ENCODE measurements around the gene IER5L. TPM values are rescaled to one million over a fixed set of nuclear protein-coding genes. Genes with fewer than 3 reads are reported as not detected.

The IER5L gene
- total RNA-seq (ENCODE audit: unreplicated experiment) = 36.0 TPM
- long read RNA-seq, partial matches to known transcripts = 0 of 3 reads
- long read RNA-seq, other reads (novel, unspliced or antisense) = 0 of 3 reads

- Mint-ChIP-seq H3K36me3 (ENCODE audit: unreplicated experiment) (no peaks in the 10 kb centered on the region), H3K27ac (ENCODE audit: unreplicated experiment) (peak within 1 kb of the TSS; percentile 97), H3K9me3 (ENCODE audit: unreplicated experiment) (peaks cover 16% of the 10 kb centered on the region), H3K4me1 (ENCODE audit: low read depth, unreplicated experiment) (peaks cover 10% of the 10 kb centered on the region), H3K27me3 (ENCODE audit: unreplicated experiment) (peaks cover 20% of the 10 kb centered on the region), H3K4me3 (ENCODE audit: unreplicated experiment) (peak within 1 kb of the TSS; percentile 93)
- no peak for TF ChIP-seq CTCF (IDR thresholded peaks at IDR 0.05; ENCODE audit: partially characterized antibody, unreplicated experiment)
- DNase-seq = peak; percentile 94
Measured at GRCh38 chr9:129177791-129178567, at the start of gene IER5L. IER5L (minus strand) TSS chr9:129178261; CDS start chr9:129178052, 209 bp downstream.

DNA sequence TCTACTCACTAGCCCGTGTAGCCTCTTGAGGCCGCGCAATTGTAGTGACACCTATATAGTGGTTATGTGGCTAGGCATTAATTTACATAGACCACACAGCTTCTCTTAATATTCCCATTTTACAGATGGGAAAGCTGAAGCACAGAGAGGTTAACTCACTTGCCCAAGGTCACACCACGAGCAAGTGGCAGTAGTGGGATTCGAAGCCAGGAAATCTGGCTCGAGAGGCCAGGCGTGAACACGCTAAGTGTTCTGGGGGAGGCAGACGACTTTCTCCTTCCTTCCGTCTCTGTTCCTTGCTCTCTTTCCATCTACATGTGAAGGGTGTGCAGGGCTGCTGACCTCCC is 49.8 kb upstream of the IER5L start:
- DNase-seq = no peak
- no peak for TF ChIP-seq CTCF (IDR thresholded peaks at IDR 0.05; ENCODE audit: partially characterized antibody, unreplicated experiment)
- Mint-ChIP-seq H3K4me1 (ENCODE audit: low read depth, unreplicated experiment) (peaks cover 4% of the 10 kb centered on the region), H3K9me3 (ENCODE audit: unreplicated experiment) (peaks cover 5% of the 10 kb centered on the region), H3K27ac (ENCODE audit: unreplicated experiment) (no peak overlapping the region), H3K4me3 (ENCODE audit: unreplicated experiment) (no peak overlapping the region), H3K36me3 (ENCODE audit: unreplicated experiment) (peaks cover 5% of the 10 kb centered on the region), H3K27me3 (ENCODE audit: unreplicated experiment) (peaks cover 6% of the 10 kb centered on the region)

- Mint-ChIP-seq H3K9me3 (ENCODE audit: unreplicated experiment) (peaks cover 3% of the 10 kb centered on the region), H3K36me3 (ENCODE audit: unreplicated experiment) (no peaks in the 10 kb centered on the region), H3K4me1 (ENCODE audit: low read depth, unreplicated experiment) (peaks cover 7% of the 10 kb centered on the region), H3K4me3 (ENCODE audit: unreplicated experiment) (no peak overlapping the region), H3K27me3 (ENCODE audit: unreplicated experiment) (peaks cover 6% of the 10 kb centered on the region), H3K27ac (ENCODE audit: unreplicated experiment) (no peak overlapping the region)
- DNase-seq = no peak
- TF ChIP-seq CTCF (IDR thresholded peaks at IDR 0.05; ENCODE audit: partially characterized antibody, unreplicated experiment) = no peak
Measured at GRCh38 chr9:129225815-129226214, 47.8 kb upstream of the IER5L start.

DNA sequence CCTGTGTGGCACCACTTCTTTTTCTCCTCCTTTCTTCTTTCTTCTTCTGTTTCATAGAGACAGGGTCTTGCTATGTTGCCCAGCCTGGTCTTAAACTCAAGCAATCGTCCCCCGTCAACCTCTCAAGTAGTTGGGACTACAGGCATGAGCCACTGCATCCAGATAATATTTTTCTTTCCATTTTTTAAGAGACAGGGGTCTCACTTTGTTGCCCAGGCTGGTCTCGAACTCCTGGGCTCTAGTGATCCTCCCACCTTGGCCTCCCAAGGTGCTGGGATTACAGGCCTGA is 47.4 kb upstream of the IER5L start:
- DNase-seq = no peak
- Mint-ChIP-seq H3K4me1 (ENCODE audit: low read depth, unreplicated experiment) (peaks cover 7% of the 10 kb centered on the region), H3K27me3 (ENCODE audit: unreplicated experiment) (peaks cover 6% of the 10 kb centered on the region), H3K27ac (ENCODE audit: unreplicated experiment) (no peak overlapping the region), H3K4me3 (ENCODE audit: unreplicated experiment) (no peak overlapping the region), H3K36me3 (ENCODE audit: unreplicated experiment) (no peaks in the 10 kb centered on the region), H3K9me3 (ENCODE audit: unreplicated experiment) (peaks cover 3% of the 10 kb centered on the region)
- TF ChIP-seq CTCF (IDR thresholded peaks at IDR 0.05; ENCODE audit: partially characterized antibody, unreplicated experiment) = no peak
